ENCODE data around the gene AGBL1. TPM values are rescaled to one million over a fixed set of nuclear protein-coding genes. Genes with fewer than 3 reads are reported as not detected.

The AGBL1 gene
- polyA plus RNA-seq, 2 of the 4 experiments (the other 2 are of a cell fraction) = not detected

- no peak overlapping the region for H3K4me3 ChIP-seq
- no peak overlapping the region for H3K4me2 ChIP-seq
- DNase-seq (ENCODE audit: low read depth in 1 of 2, low spot score in 1 of 2) (no peak), FAIRE-seq (peak; percentile 49), ATAC-seq (no peak)
- H3K27ac ChIP-seq = no peak overlapping the region
- ChIA-PET CTCF (no interaction called here), POLR2A (no interaction called here)
- no peak for TF ChIP-seq BHLHE40 (IDR thresholded peaks at IDR 0.05; ENCODE audit: low read depth, low read length)
- TF ChIP-seq ZSCAN20 (CRISPR knock-in tag; IDR thresholded peaks at IDR 0.05) = no peak
- TF ChIP-seq RAD21 (conservative IDR thresholded peaks at IDR 0.05 in 1 of 2, IDR thresholded peaks at IDR 0.05 in 1 of 2) = no peak
- H3K9me3 ChIP-seq = no peaks in the 10 kb centered on the region
- WGBS (ENCODE audit: missing lambda C conversion rate) = 2% methylated on average over 2 of the region's 2 CpGs
- H3K4me1 ChIP-seq = no peaks in the 10 kb centered on the region
Measured at GRCh38 chr15:86411916-86412315, 332.2 kb downstream of the AGBL1 start.

- no peak for ATAC-seq
- no peak for FAIRE-seq
- Histone ChIP-seq H3K4me1 (no peaks in the 10 kb centered on the region), H3K27ac (no peak overlapping the region), H3K9me3 (no peaks in the 10 kb centered on the region), H3K4me2 (no peak overlapping the region), H3K4me3 (no peak overlapping the region)
- ChIA-PET CTCF (no interaction called here), POLR2A (no interaction called here)
- 6% methylated on average over 1 of the region's 1 CpG for WGBS (ENCODE audit: missing lambda C conversion rate)
- DNase-seq (ENCODE audit: low read depth in 1 of 2, low spot score in 1 of 2) = no peak
- TF ChIP-seq FOXS1 (CRISPR knock-in tag; IDR thresholded peaks at IDR 0.05) = no peak
- no peak for TF ChIP-seq SREBF2 (IDR thresholded peaks at IDR 0.05)
- no peak for TF ChIP-seq EHF (CRISPR knock-in tag; IDR thresholded peaks at IDR 0.05)
- no peak for TF ChIP-seq ZFP36 (IDR thresholded peaks at IDR 0.05; ENCODE audit: borderline replicate concordance, partially characterized antibody)
- no peak for TF ChIP-seq HDAC2 (IDR thresholded peaks at IDR 0.05)
- TF ChIP-seq BCL3 (IDR thresholded peaks at IDR 0.05) = no peak
Measured at GRCh38 chr15:86413191-86413590, 333.5 kb downstream of the AGBL1 start.

GRCh38 chr15:86425746-86426145, 346.1 kb downstream of the AGBL1 start:
- no peak for TF ChIP-seq EHMT2 (IDR thresholded peaks at IDR 0.05; ENCODE audit: low read depth)
- no peak for TF ChIP-seq ZNF302 (CRISPR knock-in tag; IDR thresholded peaks at IDR 0.05)
- TF ChIP-seq HOXB13 (CRISPR knock-in tag; IDR thresholded peaks at IDR 0.05; ENCODE audit: low read depth) = no peak
- TF ChIP-seq KDM5A (IDR thresholded peaks at IDR 0.05) = no peak
- no peak for TF ChIP-seq FOSB (CRISPR knock-in tag; IDR thresholded peaks at IDR 0.05)
- no peak for TF ChIP-seq MAFK (IDR thresholded peaks at IDR 0.05; ENCODE audit: partially characterized antibody)
- no peak for TF ChIP-seq CBX8 (IDR thresholded peaks at IDR 0.05)
- TF ChIP-seq FOXS1 (CRISPR knock-in tag; IDR thresholded peaks at IDR 0.05) = no peak
- no peak for TF ChIP-seq HES2 (IDR thresholded peaks at IDR 0.05)
- TF ChIP-seq ATOH8 (CRISPR knock-in tag; IDR thresholded peaks at IDR 0.05; ENCODE audit: low read depth) = no peak
- no peak for TF ChIP-seq RARB (CRISPR knock-in tag; IDR thresholded peaks at IDR 0.05)
- no peak for TF ChIP-seq EHF (CRISPR knock-in tag; IDR thresholded peaks at IDR 0.05)
- TF ChIP-seq NPAS2 (CRISPR knock-in tag; IDR thresholded peaks at IDR 0.05; ENCODE audit: borderline replicate concordance) = no peak
- no peak for TF ChIP-seq ZC3H11A (IDR thresholded peaks at IDR 0.05)
- H3K9me3 ChIP-seq = no peaks in the 10 kb centered on the region
- POLR2A ChIA-PET = no interaction called here
- FAIRE-seq (no peak), ATAC-seq (no peak), DNase-seq (ENCODE audit: low read depth in 1 of 2, low spot score in 1 of 2) (no peak)
- 17% methylated on average over 3 of the region's 3 CpGs for WGBS (ENCODE audit: missing lambda C conversion rate)
- H3K27ac ChIP-seq = no peak overlapping the region
- no peak overlapping the region for H3K4me3 ChIP-seq
- CTCF ChIA-PET = no interaction called here
- H3K4me2 ChIP-seq = no peak overlapping the region
- H3K4me1 ChIP-seq = no peaks in the 10 kb centered on the region

GRCh38 chr15:86432861-86433260, 353.2 kb downstream of the AGBL1 start:
- ATAC-seq = no peak
- no peak for DNase-seq (ENCODE audit: low read depth in 1 of 2, low spot score in 1 of 2)
- Histone ChIP-seq H3K9me3 (no peaks in the 10 kb centered on the region), H3K27ac (no peak overlapping the region), H3K4me1 (no peaks in the 10 kb centered on the region), H3K4me2 (no peak overlapping the region), H3K4me3 (no peak overlapping the region)
- FAIRE-seq = no peak
- CTCF ChIA-PET = no interaction called here
- POLR2A ChIA-PET = no interaction called here
- TF ChIP-seq HES2 (IDR thresholded peaks at IDR 0.05) (no peak), CEBPB (IDR thresholded peaks at IDR 0.05) (no peak), CHD4 (IDR thresholded peaks at IDR 0.05; ENCODE audit: borderline replicate concordance) (no peak), JUN (IDR thresholded peaks at IDR 0.05) (no peak), ZC3H11A (IDR thresholded peaks at IDR 0.05) (no peak), HOXA7 (CRISPR knock-in tag; IDR thresholded peaks at IDR 0.05) (no peak), JUNB (IDR thresholded peaks at IDR 0.05) (no peak)
- WGBS (ENCODE audit: missing lambda C conversion rate) = 11% methylated on average over 2 of the region's 2 CpGs

Data from A549 (cell line).